ENCODE data around the gene PTPRN2.
A peak's percentile ranks its signal among the peaks of the same experiment; 100 is the strongest.
"Not testable (repeated sequence)": the region's sequence is repeated elsewhere in the genome, so short reads cannot be mapped to it uniquely, and the experiment has no call there.

PTPRN2 gene

DNA sequence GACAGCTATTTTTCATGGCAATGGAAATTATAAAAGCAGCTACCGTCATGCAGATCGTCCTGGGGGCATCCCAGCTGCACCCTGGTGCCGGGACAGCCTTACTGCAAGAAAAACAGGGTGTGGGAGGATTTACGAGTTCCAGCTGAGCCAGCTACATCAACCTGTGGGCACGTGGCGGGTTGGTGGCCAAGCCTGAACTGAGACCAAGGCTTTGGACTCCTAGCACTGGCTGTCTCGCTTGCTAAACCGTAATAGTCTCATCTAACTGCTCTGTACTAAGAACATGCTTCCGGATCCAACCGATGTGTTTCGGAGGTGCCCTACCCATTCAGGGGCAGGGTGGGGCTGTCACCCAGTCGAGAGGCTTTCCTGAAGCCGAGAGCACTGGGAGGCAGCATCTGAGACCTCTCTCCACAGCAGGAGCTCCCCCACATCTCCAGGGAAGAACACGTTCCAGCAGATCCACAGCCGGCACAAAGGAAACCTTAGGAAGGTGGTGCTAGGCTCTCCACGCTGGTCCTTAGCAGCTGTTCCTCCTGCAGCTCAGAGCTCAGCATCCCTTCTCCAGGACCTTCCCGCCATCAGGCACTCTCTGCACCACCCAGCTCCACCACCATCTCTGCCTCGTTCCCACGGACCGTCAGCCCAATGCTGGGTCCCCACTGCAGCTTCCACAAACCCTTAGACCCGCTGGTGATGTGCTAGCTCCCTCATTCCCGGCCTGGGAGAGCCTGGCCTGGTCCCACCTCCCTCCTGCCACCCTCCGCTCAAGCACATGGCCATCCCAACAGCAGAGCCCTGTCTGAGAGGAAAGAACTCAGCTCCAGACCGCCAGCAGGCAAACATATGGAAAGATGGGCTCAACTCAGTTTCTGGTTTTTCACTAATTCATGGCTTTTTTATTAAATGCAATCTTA, 158.5 kb downstream of the PTPRN2 start:
- FAIRE-seq (no peak), DNase-seq (ENCODE audit: insufficient read length, low spot score) (no peak)

DNA sequence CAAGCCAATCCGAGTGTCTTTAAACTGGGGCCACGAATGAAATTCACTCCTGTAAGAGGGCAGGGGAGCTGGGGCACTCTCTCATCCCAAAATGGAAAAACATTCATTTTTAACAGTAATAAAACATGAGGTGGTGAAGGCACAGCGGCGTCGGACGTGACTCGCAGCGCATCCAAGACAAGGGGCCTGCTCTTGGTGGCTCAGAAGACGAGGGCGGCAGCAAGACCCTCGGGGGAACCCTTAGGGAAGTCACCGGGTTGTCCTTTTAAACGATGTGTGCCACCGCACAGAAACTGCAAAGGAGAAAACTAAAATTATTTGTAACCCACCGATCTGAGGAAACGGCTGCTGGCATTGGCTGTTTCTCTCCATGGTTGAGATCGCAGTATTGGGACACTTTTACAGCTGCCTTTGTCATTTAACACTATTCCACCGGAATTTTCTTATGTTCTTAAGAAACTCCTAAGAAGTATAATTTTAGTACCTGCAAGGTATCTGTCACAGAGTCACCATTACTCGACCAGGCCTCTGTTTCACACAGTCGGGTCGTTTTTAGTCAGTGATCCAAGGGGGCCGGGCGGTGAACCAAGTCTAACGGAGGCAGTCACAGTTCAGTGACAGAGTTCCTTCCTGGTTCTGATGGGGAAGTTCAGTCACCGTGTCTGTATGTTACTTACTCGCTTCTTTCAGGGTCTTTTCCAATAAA, 159.3 kb downstream of the PTPRN2 start:
- no peak for DNase-seq (ENCODE audit: insufficient read length, low spot score)
- FAIRE-seq, result no peak

DNA sequence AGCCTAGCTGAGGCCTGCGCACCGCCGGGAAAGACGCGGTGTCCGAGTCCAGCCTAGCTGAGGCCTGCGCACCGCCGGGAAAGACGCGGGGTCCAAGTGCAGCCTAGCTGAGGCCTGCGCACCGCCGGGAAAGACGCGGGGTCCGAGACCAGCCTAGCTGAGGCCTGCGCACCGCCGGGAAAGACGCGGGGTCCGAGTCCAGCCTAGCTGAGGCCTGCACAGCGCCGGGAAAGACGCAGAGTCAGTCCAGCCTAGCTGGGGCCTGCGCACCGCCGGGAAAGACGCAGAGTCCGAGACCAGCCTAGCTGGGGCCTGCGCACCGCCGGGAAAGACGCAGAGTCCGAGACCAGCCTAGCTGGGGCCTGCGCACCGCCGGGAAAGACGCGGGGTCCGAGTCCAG, 161.9 kb downstream of the PTPRN2 start:
- not testable (repeated sequence) for DNase-seq (ENCODE audit: insufficient read length, low spot score); FAIRE-seq

DNA sequence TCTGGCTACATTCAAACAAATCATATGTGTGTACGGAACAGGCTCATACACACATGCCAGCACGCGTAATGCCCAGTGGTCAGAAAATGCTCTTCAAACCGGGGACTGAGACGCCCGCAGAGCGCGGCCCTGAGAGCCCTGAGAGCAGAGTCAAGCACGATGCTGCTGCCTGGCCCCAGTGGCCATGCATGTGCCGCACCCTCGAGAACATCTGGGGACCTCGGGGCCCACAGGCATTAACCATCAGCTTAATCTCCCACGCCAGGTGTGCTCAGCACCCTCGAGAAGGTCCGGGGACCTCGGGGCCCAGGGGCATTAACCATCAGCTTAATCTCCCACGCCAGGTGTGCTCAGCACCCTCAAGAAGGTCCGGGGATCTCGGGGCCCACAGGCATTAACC, 163.1 kb downstream of the PTPRN2 start:
- FAIRE-seq (no peak), DNase-seq (ENCODE audit: insufficient read length, low spot score) (no peak)

DNA sequence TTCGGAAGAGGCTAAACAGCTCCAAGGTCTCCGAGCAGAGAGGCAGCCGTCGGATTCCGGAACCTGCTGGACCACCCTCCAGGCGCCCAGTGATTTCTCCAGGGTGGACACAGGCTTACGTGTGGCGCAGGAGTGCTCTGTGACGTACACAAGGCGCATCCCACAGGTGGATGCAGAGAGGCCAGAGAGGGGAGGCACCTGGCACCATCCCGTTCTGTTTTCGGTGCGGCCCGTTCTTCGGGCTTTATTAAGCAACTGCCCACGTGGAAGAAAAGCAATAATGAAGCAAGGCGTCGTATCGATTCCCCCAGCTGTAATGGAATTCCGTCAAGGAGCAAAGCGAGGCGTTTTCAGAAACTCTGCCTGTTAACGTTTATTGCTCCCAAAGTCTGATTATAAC, 163.6 kb downstream of the PTPRN2 start:
- FAIRE-seq (no peak), DNase-seq (ENCODE audit: insufficient read length, low spot score) (no peak)

DNA sequence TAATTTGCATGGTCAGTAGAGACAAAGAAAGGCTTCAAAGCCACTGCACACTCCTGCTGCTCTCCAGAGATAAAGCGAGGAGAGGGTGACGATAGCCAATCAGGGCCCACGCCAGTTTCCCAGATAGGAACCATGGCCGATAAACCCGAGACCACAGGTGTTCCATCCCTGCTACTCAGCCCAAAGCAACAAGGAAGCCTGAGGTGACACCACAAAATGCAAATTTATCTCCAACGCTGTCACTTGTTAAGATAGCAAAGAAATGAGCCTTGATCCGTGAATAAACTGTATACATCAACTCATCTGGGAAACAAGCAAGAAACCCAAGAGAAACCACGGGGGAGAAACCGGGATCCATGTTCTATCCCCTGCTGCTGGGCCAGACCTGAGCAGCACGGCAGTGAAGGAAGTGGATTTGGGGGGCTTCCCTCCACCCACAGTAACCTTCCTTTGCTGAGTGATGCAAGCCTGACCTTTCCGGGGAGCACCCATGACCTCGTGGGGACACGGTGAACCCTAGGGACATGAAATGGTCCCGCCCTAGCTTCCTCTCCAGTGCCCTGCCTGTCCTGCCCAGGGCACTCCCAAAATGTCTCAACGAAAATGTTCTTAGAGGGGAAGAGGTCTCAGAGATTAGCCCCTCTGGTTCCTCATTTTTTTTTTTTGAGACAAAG, 164.6 kb downstream of the PTPRN2 start:
- FAIRE-seq, result no peak
- no peak for DNase-seq (ENCODE audit: insufficient read length, low spot score)

DNA sequence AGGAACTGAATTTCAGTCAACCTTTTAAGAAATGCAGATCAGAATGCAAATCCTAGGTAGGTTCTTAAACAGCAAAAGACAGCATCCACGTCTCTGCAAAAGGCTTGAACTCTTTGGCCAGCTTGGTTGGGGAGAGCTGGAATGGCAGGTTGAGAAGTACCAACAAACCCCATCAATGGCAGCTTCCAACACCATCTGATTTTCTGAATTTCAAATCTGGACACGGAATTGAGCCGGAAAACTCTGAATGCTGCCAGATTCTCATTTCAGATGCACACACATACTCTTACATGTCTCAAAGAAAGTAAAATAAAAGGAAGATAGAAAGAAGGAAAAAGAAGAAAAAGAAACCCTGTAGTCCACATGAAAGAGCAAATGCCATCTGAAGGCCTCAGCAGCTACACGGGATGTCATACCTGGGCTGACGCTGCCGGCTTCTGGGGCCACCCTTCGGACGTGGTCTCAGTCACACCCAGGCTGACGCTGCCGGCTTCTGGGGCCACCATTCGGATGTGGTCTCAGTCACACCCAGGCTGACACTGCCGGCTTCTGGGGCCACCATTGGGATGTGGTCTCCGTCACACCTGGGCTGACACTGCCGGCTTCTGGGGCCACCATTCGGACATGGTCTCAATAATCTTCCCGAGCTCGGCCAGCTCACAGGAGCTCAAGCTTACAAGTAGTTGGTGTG, 165.3 kb downstream of the PTPRN2 start:
- DNase-seq (ENCODE audit: insufficient read length, low spot score) (no peak), FAIRE-seq (no peak)

DNA sequence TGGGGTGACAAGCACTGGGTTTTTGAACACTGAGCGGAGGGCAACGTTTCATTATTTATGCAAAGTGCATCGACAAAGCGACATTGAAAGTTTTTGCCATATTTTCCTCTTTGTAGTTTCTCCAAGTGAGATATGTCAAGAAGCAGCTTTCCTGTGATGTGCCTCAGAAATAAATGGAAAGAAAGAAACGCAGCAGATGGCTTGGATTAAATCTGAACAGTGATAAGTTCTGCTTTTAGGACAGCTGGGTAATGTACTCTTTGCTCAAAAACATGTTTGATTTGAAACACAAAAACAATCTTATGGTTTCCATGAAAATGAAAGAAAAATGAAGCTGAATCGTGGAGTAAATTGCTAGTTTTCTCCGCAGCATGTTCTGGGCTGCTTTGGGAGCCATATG, 166.3 kb downstream of the PTPRN2 start:
- no peak for DNase-seq (ENCODE audit: insufficient read length, low spot score)
- no peak for FAIRE-seq

DNA sequence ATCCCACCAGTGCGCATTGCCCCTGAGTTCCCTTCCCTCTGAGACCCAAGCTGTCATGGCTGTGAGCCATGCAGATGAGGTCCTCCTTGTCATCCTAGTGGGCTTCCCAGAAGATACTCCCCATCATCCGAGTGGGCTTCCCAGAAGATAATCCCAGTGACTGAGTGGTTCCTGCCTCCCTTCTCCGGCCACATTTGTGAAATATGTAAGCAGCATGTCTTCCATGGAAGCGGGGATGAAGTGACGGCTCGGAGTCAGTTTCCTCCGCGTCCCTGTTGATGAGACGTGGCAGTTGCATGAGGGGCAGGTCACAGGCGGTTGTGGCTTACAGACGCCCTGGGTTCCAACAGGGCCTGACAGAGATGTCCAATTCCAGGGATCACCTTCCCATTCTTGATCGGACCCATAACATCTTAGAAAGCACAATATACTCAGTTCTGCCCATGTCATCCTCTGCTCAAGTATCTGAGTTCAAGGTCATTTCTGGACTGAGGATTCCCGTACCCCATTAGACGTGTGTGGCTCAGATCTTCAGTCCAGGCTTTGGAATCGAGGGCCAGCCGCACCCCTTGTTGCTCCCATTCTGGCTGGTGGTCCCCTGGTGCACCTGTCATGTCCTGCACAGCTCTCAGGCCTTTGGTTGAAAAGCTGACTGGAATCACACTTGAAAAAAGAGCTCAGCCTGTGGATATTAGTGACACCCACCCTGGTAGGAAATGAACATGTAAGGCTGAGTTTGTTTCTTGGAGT, 166.9 kb downstream of the PTPRN2 start:
- no peak for FAIRE-seq

DNA sequence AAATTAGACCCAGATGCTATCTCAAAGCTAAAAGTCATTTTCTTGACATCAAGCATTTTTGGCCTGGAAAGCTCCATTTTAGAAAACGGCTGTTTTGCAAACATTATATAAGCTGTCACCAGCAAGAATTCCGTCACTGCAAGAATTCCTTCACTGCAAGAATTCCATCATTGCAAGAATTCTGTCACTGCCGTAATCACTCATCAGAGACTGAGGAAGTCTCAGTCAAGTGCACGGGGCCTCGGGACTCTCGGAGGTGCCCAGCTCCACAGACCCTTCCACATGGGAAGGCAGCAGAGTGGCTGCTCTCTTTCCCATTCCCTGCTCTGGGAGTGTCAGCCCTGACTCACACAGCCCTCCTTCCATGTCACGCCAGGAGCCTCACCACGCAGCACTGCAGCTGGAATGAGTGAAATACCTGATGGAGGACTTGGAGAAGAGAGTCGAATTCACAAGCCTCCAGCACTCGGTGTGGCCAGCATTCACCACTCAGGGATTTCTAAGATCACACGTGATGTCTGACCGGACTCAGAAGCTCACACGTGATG, 168.3 kb downstream of the PTPRN2 start:
- FAIRE-seq, result no peak
- DNase-seq (ENCODE audit: insufficient read length, low spot score), result no peak

More for the DNA sequence above, 166.9 kb downstream of the PTPRN2 start:
- DNase-seq (ENCODE audit: insufficient read length, low spot score), result no peak

DNA sequence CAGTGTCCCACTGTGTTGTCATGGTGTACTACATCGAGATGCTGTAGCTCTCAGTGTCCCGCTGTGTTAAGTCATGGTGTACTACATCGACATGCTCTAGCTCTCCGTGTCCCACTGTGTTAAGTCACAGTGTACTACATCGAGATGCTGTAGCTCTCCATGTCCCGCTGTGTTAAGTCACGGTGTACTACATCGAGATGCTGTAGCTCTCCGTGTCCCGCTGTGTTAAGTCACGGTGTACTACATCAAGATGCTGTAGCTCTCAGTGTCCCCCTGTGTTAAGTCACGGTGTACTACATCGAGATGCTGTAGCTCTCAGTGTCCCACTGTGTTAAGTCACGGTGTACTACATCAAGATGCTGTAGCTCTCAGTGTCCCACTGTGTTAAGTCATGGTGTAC, 169.2 kb downstream of the PTPRN2 start:
- not testable (repeated sequence) for DNase-seq (ENCODE audit: insufficient read length, low spot score)
- peak; percentile 71 for FAIRE-seq

DNA sequence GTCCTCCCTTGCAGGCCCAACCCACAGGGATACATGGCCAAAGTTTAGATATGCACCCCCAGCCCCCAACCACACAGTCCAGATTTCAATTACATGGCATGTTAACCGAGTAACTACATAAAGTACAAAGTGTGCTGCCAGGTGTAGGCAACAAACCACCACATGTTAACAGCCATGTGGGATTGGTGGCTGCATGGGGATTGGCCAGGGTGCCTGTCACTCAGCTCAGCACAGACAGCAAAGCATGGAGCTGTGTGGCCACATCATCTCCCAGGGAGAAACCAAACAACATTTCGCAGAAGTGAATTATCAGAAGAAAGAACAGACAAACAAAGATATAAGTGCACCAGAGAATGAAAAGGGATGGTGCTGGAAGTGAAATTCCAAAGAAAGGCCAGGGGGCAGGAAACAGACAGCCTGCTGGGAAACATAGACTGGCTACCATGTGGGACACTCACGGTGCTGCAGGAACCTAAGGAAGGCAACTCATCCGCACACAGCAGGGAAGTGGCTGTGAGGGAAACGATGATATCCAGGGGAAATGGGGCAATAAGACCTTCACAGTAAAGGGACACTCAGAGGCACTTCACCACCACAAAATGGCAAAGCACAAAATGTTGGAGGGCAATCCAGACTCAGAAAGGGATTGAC, 171.2 kb downstream of the PTPRN2 start:
- FAIRE-seq (no peak), DNase-seq (ENCODE audit: insufficient read length, low spot score) (no peak)

DNA sequence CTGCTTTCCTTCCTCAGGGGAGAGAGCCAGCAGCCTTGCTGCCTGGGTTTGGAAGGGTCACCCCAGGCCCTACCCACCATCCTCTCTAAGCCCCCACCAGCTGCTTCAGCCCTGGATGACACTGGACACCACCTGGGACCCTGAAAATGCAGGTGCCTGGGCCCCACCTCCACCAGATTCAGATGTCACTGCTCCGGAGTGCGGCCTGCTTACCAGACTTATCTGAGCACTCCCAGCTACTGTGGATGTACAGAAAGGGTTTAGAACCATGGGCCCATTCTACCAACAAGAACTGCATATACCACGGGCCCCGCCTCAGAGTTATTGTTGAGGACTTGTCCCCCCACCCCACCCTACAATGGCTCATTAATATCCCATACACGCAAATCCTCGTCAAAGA, 172.3 kb downstream of the PTPRN2 start:
- DNase-seq (ENCODE audit: insufficient read length, low spot score) (no peak), FAIRE-seq (no peak)

DNA sequence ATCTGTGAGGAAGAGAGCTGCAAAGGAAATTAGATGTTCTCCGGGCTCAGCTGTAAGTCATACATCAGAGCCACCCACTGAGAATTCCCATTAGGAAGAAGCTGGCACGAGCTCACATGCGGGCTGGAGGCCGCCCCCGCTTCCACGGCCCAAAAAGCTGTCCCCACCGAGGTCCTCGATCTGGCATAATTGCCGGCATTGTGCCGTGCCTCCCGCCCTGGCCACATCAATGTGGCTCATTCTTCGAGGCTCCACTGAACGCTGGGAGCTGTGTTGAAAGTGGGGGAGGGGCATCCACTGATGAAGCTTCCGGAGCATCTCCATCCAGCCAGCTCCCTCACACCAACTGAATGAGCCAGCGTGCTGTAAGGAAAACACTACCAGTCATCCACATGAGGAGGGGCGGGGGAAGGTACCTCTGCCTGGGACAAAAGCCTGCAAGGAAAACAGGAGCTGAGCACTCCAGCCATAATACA, 173.1 kb downstream of the PTPRN2 start:
- no peak for FAIRE-seq
- no peak for DNase-seq (ENCODE audit: insufficient read length, low spot score)

DNA sequence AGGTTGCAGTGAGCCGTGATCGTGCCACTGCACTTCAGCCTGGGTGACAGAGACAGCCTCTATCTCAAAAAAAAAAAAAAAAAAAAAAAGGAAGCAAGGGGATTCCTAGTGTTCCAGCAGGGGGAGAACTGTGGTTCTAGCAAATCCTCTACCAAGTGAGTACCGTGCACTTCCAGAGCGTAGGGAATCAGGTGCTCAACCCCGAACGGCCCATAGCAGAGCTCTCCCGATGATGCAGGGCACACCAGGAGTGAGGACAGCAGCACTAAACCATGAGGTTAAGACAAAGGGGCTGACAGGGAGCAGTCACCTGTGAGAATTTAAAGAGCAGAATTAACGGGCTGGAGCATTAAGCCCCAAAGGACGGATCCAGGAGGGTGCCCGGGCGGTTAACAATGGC, 173.6 kb downstream of the PTPRN2 start:
- no peak for FAIRE-seq
- no peak for DNase-seq (ENCODE audit: insufficient read length, low spot score)

DNA sequence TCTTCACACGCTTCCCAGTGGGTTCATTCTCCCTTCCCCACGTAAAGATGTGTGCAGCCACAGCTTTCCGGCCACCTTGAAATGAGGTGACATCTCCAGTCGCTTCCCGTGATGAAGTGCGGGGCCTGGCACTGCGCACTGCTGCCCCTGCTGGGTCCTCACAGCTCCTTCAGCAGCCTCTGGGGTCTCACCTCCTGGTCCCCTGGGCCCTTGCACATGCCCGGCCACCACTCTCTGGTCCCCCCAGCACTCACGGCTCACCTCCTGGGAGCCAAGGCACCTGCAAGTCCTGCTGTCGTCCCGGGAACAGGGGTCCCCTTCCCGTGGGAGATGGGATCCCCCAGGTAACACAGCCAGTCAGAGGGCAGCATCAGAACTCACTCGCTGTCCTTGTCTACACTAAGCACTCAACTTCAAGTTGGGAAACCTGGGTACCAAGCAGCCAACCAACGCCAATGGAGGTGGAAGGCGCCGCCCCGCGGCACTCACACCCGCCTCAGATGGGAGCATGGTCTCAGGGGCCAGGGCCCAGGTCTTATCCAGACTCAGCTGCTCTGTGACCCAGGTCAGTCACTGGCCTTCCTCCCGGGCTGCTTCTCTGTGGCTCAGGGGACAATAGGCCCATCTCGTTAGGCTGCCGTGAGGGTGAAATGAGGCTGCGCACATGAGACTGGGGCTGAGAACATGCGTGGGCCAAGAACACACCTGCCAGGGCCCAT, 176.2 kb downstream of the PTPRN2 start:
- FAIRE-seq (no peak), DNase-seq (ENCODE audit: insufficient read length, low spot score) (no peak)

DNA sequence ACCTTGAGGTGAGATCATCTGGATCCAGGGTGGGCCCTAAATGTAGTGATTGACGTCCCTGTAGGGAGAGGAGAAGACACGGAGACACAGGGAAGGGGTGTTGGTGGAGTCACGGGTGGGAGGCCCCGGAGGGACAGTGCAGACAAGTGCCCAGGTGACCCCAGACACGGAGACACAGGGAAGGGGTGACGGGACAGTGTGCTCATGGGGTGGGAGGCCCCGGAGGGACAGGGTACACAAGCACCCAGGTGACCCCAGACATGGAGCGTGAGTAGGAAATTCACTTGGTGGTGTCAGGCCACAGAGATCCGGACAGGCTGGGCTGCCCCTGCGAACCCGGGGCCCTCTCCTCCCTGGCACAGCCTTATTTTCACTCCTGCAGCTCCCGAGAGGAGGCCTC, 176.9 kb downstream of the PTPRN2 start:
- DNase-seq (ENCODE audit: insufficient read length, low spot score), result no peak
- FAIRE-seq, result no peak

DNA sequence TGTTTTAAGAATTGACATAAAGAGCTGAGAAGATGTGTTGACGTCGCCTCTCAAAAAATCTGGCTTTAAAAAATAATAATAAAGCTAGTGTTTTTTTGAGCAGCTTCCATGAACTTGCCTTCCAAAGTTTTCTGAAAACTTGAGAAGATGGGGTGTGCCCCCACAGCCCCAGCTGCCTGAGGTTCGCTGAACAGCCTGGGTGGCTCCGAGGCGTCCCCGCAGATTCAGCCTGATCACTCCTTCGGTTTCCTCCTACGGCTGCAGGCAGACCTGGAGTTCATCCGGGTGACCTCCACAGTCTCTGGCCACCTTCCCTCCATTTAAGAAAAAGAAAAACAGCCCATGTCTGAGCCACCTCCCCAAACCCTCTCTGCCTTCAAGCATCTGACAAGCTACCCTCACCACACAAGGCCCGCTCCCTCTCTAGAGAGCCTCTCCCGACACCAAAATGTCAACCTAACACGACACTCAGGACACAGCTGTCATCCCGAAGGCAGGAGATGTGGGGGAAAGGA, 177.8 kb downstream of the PTPRN2 start:
- FAIRE-seq (no peak), DNase-seq (ENCODE audit: insufficient read length, low spot score) (no peak)
